SH-SY5Y (cell line): Measurements from ENCODE around the gene CDC34.
A peak's percentile ranks its signal among the peaks of the same experiment; 100 is the strongest.

ENCODE experiments used
- GATA2 ChIP-seq: IDR thresholded peaks from 2 replicates; pipeline ENCODE4 v1.6.1; 2011; ENCODE audit warnings: mild to moderate bottlenecking, low read depth, low read length
- GATA3 ChIP-seq: IDR thresholded peaks from 2 replicates; pipeline ENCODE4 v1.6.1; 2011; ENCODE audit warnings: low read depth, mild to moderate bottlenecking, low read length, moderate library complexity

Gene CDC34

GRCh38 chr19:558770-559439 is 27.3 kb downstream of the CDC34 start:
- TF ChIP-seq GATA3, result no peak
- no peak for TF ChIP-seq GATA2

- no peak for TF ChIP-seq GATA3
- no peak for TF ChIP-seq GATA2
Measured at GRCh38 chr19:560121-560520, 28.6 kb downstream of the CDC34 start.

- TF ChIP-seq GATA2, result peak; percentile 70
- TF ChIP-seq GATA3, result no peak
Measured at GRCh38 chr19:566403-566802, 34.8 kb downstream of the CDC34 start.

GRCh38 chr19:566844-567243 is 35.3 kb downstream of the CDC34 start:
- no peak for TF ChIP-seq GATA3

DNA sequence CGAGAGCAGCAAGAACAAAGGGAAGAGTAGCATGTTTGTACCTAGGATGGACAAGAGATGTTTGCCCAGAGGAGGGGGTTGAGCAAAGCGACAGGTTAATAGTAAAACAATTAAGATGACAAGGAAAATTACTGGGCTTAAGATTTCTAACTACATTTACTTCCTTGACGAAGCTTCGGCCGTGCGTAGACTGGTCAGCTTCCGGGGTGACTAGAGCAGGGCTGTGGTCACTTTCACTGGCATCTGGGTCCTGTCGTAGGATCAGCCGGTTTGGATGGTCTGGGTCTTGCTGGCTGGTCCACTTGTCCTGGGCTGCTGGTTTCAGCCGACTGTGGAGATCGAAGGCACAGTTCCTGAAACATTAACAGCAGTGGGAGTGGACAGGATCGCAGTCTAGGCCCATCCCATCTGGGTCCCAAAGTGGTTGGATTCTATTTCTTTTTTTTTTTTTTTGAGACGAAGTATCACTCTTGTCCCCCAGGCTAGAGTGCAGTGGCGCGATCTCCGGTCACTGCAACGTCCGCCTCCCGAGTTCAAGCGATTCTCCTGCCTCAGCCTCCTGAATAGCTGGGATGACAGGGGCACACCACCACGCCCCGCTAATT is 35.8 kb downstream of the CDC34 start:
- TF ChIP-seq GATA2, result no peak
- TF ChIP-seq GATA3, result no peak

- no peak for TF ChIP-seq GATA2
- no peak for TF ChIP-seq GATA3
Measured at GRCh38 chr19:570251-570686, 38.7 kb downstream of the CDC34 start.

DNA sequence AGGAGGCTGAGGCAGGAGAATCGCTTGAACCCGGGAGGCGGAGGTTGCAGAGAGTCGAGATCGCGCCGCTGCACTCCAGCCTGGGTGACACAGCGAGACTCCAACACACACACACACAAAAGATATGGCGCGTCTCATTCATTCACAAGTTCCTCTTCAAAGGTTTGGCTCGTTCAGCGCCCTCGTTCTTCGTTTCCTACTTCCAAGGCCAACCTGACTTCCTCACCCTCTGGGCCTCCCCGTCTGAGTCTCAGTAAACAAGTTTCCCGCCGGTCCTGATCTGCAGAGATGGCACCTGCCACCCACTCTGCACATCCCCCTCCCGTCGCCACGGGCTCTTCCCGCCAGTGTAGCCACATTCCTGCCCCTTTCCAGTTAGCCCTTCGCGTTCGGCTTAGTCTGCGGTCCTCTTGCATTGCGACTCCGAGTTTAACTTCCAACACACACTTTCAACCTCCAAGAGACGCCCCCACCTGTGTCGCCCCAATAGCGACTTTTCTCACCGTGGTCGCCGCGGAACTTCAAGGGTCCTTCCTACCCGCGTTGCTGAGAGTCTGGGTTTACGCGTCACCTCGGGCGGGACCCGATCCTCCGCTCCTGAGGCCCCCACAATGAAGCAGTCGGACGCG is 39.5 kb downstream of the CDC34 start:
- TF ChIP-seq GATA2 (no peak), GATA3 (no peak)

GRCh38 chr19:571566-571974 is 40.0 kb downstream of the CDC34 start:
- no peak for TF ChIP-seq GATA2
- no peak for TF ChIP-seq GATA3

GRCh38 chr19:572140-572742 is 40.7 kb downstream of the CDC34 start, which contains the start of gene BSG:
TSS of gene BSG (plus strand) at chr19:572596. CDS start at chr19:572635, 39 bp downstream.
- TF ChIP-seq GATA3, result no peak; the same call in 1 of the 2 replicates
- TF ChIP-seq GATA2, result peak; percentile 95

DNA sequence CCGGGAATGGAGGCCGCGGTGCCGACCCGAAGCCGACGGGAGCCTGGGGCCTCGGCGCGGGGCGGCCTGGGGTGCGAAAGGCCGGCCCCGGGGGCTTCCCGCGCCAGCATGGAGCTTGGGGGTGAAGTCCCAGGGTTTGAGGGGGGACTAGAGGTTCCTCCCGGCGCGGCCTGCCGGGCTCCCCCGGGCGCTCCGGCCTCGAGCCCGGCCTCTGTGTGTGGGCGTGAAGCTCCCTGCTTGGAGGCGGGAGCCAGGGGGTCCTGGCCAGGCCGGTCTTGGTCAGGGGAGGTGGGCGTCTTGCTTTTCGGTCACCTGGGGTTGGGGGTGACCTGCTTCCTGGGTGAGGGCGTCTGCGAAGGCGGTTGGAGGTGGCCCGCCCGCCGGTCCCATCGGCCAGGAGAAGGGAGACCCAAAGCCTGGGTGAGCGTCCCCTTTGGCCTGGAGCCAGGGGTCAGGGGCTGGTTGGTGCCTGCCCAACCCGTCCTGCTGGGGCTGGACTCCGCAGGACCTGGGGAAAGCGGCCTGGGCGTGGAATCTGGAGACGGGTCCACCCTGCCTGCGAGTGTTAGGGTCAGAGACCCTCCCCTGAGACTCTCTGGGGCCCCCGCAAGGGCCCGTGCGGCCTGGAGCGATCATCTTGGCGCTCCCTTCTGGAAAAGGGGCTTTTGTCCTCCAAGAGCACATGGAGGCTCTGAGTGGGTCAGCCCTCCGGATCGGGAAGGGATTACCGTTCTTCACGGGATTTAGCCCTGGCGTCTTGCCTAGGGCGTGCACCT is 41.4 kb downstream of the CDC34 start:
- TF ChIP-seq GATA2, result no peak
- no peak for TF ChIP-seq GATA3

GRCh38 chr19:573519-573825 is 41.9 kb downstream of the CDC34 start:
- no peak for TF ChIP-seq GATA2
- no peak for TF ChIP-seq GATA3

DNA sequence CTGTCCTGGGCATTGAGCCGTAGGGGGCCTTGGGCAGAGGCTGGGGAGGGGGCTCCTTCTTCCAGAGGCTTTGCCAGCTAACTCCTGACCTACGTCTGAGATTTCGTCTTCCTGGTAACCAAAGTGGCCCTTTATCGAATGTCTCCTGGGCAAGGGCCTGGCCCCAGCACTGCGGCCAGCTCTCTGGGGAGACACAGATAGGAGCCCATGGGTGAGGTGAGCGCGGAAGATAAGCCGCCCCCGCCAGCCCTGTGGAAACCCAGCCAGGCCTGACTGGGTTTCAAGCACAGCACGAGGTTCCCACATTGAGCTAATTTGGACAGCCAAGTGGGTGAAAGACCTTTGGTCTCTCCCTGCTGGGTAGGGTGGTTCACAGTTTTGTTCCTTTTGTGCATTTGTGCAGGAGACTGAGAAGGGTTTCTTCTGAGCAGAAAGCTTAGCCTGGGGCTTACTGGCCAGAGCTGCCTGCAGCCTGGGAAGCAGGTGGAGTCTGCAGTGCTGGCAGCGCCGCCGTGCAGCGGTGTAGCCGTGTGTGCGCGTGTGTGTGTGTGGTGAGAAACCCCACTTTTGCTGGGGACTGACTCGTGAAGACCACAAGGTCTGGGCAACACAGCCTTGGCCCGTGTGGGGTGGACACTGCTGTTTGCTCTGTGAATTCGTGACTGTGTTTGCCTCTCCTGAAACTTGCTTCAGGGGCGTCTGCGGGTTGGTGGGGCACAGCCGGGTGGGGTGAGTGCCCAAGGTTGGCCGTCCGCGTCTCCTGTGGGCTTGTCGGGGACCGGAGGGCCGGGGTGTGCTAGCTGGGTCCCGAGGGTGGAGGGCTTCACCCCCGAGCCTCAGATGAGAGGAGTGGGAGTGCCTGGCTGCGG is 43.3 kb downstream of the CDC34 start:
- TF ChIP-seq GATA3, result no peak
- no peak for TF ChIP-seq GATA2
